Measurements from ENCODE around the gene CCDC198.

Gene CCDC198

GRCh38 chr14:57486767-57487379 is 6.8 kb downstream of the CCDC198 start:
- DNase-seq (no peak), ATAC-seq (replicated peaks) (no peak)
- H3K27ac Mint-ChIP-seq = no peak overlapping the region
- H3K27me3 Mint-ChIP-seq = peaks cover 4 to 5% of the 10 kb centered on the region in 2 donors
- no peaks in the 10 kb centered on the region for H3K36me3 Mint-ChIP-seq
- H3K9me3 Mint-ChIP-seq = peaks cover 0 to 1% of the 10 kb centered on the region in 2 donors
- H3K4me3 Mint-ChIP-seq = no peak overlapping the region
- no peaks in the 10 kb centered on the region for H3K4me1 Mint-ChIP-seq

GRCh38 chr14:57485635-57486034 is 8.0 kb downstream of the CCDC198 start:
- DNase-seq (no peak), ATAC-seq (replicated peaks) (peak; percentile 89 to 93)
- Mint-ChIP-seq H3K36me3 (no peaks in the 10 kb centered on the region), H3K27ac (no peak overlapping the region), H3K27me3 (peaks cover 4 to 6% of the 10 kb centered on the region in 2 donors), H3K9me3 (peaks cover 0 to 1% of the 10 kb centered on the region in 2 donors), H3K4me1 (no peaks in the 10 kb centered on the region), H3K4me3 (no peak overlapping the region)

- DNase-seq (no peak), ATAC-seq (replicated peaks) (no peak)
- Mint-ChIP-seq H3K9me3 (no peaks in the 10 kb centered on the region), H3K4me1 (no peaks in the 10 kb centered on the region), H3K4me3 (no peak overlapping the region), H3K27ac (no peak overlapping the region), H3K27me3 (peaks cover 6 to 7% of the 10 kb centered on the region in 2 donors), H3K36me3 (no peaks in the 10 kb centered on the region)
These were observed 11.5 kb downstream of the CCDC198 start for GRCh38 chr14:57482120-57482519.

- Mint-ChIP-seq H3K4me3 (no peak overlapping the region), H3K36me3 (no peaks in the 10 kb centered on the region), H3K27me3 (peaks cover 6 to 7% of the 10 kb centered on the region in 2 donors), H3K27ac (no peak overlapping the region), H3K9me3 (no peaks in the 10 kb centered on the region), H3K4me1 (no peaks in the 10 kb centered on the region)
- DNase-seq (no peak), ATAC-seq (replicated peaks) (no peak)
These were observed 13.6 kb downstream of the CCDC198 start for GRCh38 chr14:57480051-57480450.

GRCh38 chr14:57479197-57479596 is 14.5 kb downstream of the CCDC198 start:
- ATAC-seq (replicated peaks) (no peak), DNase-seq (no peak)
- H3K36me3 Mint-ChIP-seq = no peaks in the 10 kb centered on the region
- no peaks in the 10 kb centered on the region for H3K4me1 Mint-ChIP-seq
- no peak overlapping the region for H3K27ac Mint-ChIP-seq
- peaks cover 6 to 7% of the 10 kb centered on the region in 2 donors for H3K27me3 Mint-ChIP-seq
- no peaks in the 10 kb centered on the region for H3K9me3 Mint-ChIP-seq
- H3K4me3 Mint-ChIP-seq = no peak overlapping the region

GRCh38 chr14:57478050-57478449 is 15.6 kb downstream of the CCDC198 start:
- no peaks in the 10 kb centered on the region for H3K4me1 Mint-ChIP-seq
- no peak for DNase-seq
- no peak for ATAC-seq (replicated peaks)
- no peaks in the 10 kb centered on the region for H3K36me3 Mint-ChIP-seq
- peaks cover 12 to 17% of the 10 kb centered on the region in 2 donors for H3K27me3 Mint-ChIP-seq
- H3K4me3 Mint-ChIP-seq = no peak overlapping the region
- no peak overlapping the region for H3K27ac Mint-ChIP-seq
- H3K9me3 Mint-ChIP-seq = no peaks in the 10 kb centered on the region

- Mint-ChIP-seq H3K4me1 (no peaks in the 10 kb centered on the region), H3K27me3 (peaks cover 4 to 17% of the 10 kb centered on the region in 2 donors), H3K36me3 (no peaks in the 10 kb centered on the region), H3K4me3 (no peak overlapping the region), H3K27ac (no peak overlapping the region), H3K9me3 (no peaks in the 10 kb centered on the region)
- DNase-seq (no peak), ATAC-seq (replicated peaks) (no peak)
These were observed 22.7 kb downstream of the CCDC198 start for GRCh38 chr14:57470909-57471308.

- no peaks in the 10 kb centered on the region for H3K9me3 Mint-ChIP-seq
- H3K4me1 Mint-ChIP-seq = peaks cover 11 to 14% of the 10 kb centered on the region in 2 donors
- no peaks in the 10 kb centered on the region for H3K36me3 Mint-ChIP-seq
- DNase-seq = no peak
- H3K27me3 Mint-ChIP-seq = no peaks in the 10 kb centered on the region
- H3K4me3 Mint-ChIP-seq = no peak overlapping the region
- H3K27ac Mint-ChIP-seq = no peak overlapping the region
- ATAC-seq (replicated peaks) = peak; percentile 38 to 64
These were observed 29.5 kb downstream of the CCDC198 start for GRCh38 chr14:57464008-57464730.

GRCh38 chr14:57462551-57462950 is 31.1 kb downstream of the CCDC198 start:
- no peak overlapping the region for H3K4me3 Mint-ChIP-seq
- H3K4me1 Mint-ChIP-seq = peaks cover 11 to 14% of the 10 kb centered on the region in 2 donors
- no peaks in the 10 kb centered on the region for H3K36me3 Mint-ChIP-seq
- DNase-seq (no peak), ATAC-seq (replicated peaks) (no peak)
- no peaks in the 10 kb centered on the region for H3K27me3 Mint-ChIP-seq
- no peak overlapping the region for H3K27ac Mint-ChIP-seq
- H3K9me3 Mint-ChIP-seq = no peaks in the 10 kb centered on the region

GRCh38 chr14:57461777-57462320 is 31.8 kb downstream of the CCDC198 start:
- DNase-seq = no peak
- Mint-ChIP-seq H3K27ac (no peak overlapping the region), H3K36me3 (no peaks in the 10 kb centered on the region), H3K9me3 (peaks cover 0 to 1% of the 10 kb centered on the region in 2 donors), H3K4me3 (no peak overlapping the region), H3K4me1 (peaks cover 11 to 14% of the 10 kb centered on the region in 2 donors), H3K27me3 (no peaks in the 10 kb centered on the region)
- ATAC-seq (replicated peaks) = no peak

- H3K36me3 Mint-ChIP-seq = no peaks in the 10 kb centered on the region
- no peak for DNase-seq
These were observed 57.7 kb downstream of the CCDC198 start for GRCh38 chr14:57435923-57436322.

GRCh38 chr14:57420986-57421385 is 72.7 kb downstream of the CCDC198 start:
- no peaks in the 10 kb centered on the region for H3K36me3 Mint-ChIP-seq
- DNase-seq = no peak
- no peaks in the 10 kb centered on the region for H3K9me3 Mint-ChIP-seq
- no peak overlapping the region for H3K27ac Mint-ChIP-seq
- ATAC-seq (replicated peaks) = no peak
- H3K4me3 Mint-ChIP-seq = no peak overlapping the region
- H3K4me1 Mint-ChIP-seq = no peaks in the 10 kb centered on the region
- peaks cover 0 to 6% of the 10 kb centered on the region in 2 donors for H3K27me3 Mint-ChIP-seq

More at GRCh38 chr14:57435923-57436322, 57.7 kb downstream of the CCDC198 start:
- Mint-ChIP-seq H3K9me3 (peaks cover 6 to 7% of the 10 kb centered on the region in 2 donors), H3K27me3 (peaks cover 5 to 6% of the 10 kb centered on the region in 2 donors), H3K4me1 (no peaks in the 10 kb centered on the region), H3K4me3 (no peak overlapping the region), H3K27ac (no peak overlapping the region)
- no peak for ATAC-seq (replicated peaks)

GRCh38 chr14:57420033-57420432 is 73.6 kb downstream of the CCDC198 start:
- Mint-ChIP-seq H3K27me3 (peaks cover 0 to 6% of the 10 kb centered on the region in 2 donors), H3K9me3 (no peaks in the 10 kb centered on the region), H3K4me1 (no peaks in the 10 kb centered on the region), H3K27ac (no peak overlapping the region), H3K36me3 (no peaks in the 10 kb centered on the region), H3K4me3 (no peak overlapping the region)
- no peak for DNase-seq
- ATAC-seq (replicated peaks) = no peak
